Measurements from ENCODE around the gene CLIP1. TPM values are rescaled to one million over a fixed set of nuclear protein-coding genes. Genes with fewer than 3 reads are reported as not detected.

CLIP1 gene
- total RNA-seq, 4 donors from 2014 or later, result 48.2 to 134 (median 96.8) TPM

DNA sequence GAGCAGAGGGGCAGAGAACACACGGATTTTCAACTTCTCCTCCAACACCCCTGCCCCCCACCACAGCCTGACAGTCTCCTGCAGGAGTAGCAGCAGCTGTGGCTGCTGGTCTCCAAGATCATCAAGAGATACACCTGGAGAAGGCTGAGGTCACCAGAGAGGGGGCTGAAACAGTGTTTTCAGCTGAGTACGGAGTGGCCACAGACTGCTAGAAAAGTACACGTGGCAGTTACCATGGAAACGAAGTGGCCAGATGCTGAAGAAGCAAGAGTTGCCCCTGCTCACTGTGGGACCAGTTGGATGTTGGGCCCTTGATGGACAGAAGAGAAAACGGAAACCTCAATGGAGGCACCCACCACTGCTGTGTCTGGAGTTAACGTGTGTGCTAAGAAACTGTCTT is 191.7 kb downstream of the CLIP1 start:
- H3K36me3 ChIP-seq, result no peaks in the 10 kb centered on the region

GRCh38 chr12:122228092-122228491 is 194.4 kb downstream of the CLIP1 start:
- Histone ChIP-seq H3K27ac (no peak overlapping the region), H3K36me3 (no peaks in the 10 kb centered on the region), H3K27me3 (no peaks in the 10 kb centered on the region), H3K4me3 (no peak overlapping the region), H3K9me3 (no peaks in the 10 kb centered on the region), H3K4me1 (peaks cover 0 to 10% of the 10 kb centered on the region in 2 donors)
- TF ChIP-seq POLR2A (IDR thresholded peaks at IDR 0.05), result no peak
- TF ChIP-seq, protein P1, sequence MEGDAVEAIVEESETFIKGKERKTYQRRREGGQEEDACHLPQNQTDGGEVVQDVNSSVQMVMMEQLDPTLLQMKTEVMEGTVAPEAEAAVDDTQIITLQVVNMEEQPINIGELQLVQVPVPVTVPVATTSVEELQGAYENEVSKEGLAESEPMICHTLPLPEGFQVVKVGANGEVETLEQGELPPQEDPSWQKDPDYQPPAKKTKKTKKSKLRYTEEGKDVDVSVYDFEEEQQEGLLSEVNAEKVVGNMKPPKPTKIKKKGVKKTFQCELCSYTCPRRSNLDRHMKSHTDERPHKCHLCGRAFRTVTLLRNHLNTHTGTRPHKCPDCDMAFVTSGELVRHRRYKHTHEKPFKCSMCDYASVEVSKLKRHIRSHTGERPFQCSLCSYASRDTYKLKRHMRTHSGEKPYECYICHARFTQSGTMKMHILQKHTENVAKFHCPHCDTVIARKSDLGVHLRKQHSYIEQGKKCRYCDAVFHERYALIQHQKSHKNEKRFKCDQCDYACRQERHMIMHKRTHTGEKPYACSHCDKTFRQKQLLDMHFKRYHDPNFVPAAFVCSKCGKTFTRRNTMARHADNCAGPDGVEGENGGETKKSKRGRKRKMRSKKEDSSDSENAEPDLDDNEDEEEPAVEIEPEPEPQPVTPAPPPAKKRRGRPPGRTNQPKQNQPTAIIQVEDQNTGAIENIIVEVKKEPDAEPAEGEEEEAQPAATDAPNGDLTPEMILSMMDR (IDR thresholded peaks at IDR 0.05), result no peak
- DNase-seq, result no peak
- intact Hi-C loops (cut with DNase I; ENCODE audit: low total_unique reads), result no loop called here

More for the DNA sequence above, 191.7 kb downstream of the CLIP1 start:
- Histone ChIP-seq H3K4me3 (no peak overlapping the region), H3K27ac (no peak overlapping the region), H3K9me3 (no peaks in the 10 kb centered on the region), H3K27me3 (no peaks in the 10 kb centered on the region), H3K4me1 (peaks cover 0 to 6% of the 10 kb centered on the region in 2 donors)
- TF ChIP-seq, protein P1 (IDR thresholded peaks at IDR 0.05), result no peak
- TF ChIP-seq POLR2A (IDR thresholded peaks at IDR 0.05), result no peak
- DNase-seq, result no peak
- intact Hi-C loops (cut with DNase I; ENCODE audit: low total_unique reads), result no loop called here

DNA sequence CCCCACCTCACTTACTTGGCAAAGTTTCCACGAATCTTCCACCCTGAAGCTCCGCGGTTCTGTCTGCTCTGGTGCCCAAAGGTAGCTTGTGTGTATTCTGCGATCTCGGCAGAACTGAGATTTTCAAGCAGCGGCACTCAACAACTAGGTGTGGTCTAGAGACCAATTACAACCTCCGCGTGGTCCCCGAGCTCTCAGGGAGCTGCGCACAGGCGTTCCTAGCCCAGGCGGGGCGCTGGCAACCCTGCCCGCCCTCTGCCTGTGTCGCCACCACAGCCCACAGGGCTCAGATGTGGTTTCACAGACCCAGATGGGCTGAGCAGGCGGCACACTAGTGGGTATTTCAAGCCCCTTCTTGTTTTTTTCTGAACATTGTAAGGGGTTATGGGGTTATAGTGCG is 195.1 kb downstream of the CLIP1 start:
- no peak for DNase-seq
- no peaks in the 10 kb centered on the region for H3K36me3 ChIP-seq
- H3K27me3 ChIP-seq, result no peaks in the 10 kb centered on the region

DNA sequence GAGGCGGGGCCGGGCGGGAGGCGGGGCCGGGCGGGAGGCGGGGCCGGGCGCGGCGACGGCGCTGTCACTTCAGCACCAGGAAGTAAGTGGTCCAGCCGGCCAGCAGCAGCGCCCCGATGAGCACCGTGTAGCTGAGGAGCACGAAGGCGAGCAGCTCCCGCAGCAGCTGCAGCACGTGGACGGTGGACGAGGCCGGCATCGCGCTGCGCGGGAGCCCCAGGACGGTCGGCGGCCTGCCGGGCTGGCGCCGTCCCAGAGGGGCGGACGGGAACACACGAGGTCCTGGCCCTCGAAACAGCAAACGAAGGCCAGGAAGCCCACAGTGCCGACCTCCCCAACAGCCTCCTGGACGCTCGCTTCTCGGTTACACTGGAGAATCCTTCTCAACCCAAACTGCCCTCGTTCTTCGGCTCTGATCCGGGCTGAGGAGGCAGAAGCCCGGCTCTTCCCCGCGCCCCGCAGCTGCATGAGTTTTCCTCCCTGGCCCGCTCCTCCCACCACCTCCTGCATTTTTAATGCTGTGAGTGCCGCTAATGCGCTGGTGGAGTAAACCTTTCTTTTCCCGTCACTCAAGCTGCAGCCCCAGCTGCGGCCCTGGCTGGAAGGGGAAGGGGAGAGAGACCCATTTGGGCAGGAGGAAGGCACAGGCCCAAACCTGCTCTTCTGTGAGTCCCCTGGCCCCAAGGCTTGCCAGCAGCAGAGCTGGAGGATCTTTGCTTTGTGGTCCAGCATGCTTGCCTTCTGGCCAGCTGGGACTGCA is 195.9 kb downstream of the CLIP1 start:
- Histone ChIP-seq H3K4me3 (peak overlapping the region; percentile 10 to 45), H3K4me1 (peaks cover 0 to 13% of the 10 kb centered on the region in 2 donors), H3K36me3 (no peaks in the 10 kb centered on the region), H3K9me3 (no peaks in the 10 kb centered on the region), H3K27me3 (no peaks in the 10 kb centered on the region), H3K27ac (peak overlapping the region in 1 of 2 donors; percentile 53)
- no peak for TF ChIP-seq POLR2A (IDR thresholded peaks at IDR 0.05)
- TF ChIP-seq, protein P1 (IDR thresholded peaks at IDR 0.05), result no peak
- DNase-seq, result peak in 1 of 2 donors; percentile 28
- intact Hi-C loops (cut with DNase I; ENCODE audit: low total_unique reads), result no loop called here

More for the DNA sequence above, 195.1 kb downstream of the CLIP1 start:
- intact Hi-C loops (cut with DNase I; ENCODE audit: low total_unique reads), result no loop called here
- Histone ChIP-seq H3K4me3 (no peak overlapping the region), H3K4me1 (peaks cover 0 to 13% of the 10 kb centered on the region in 2 donors), H3K27ac (no peak overlapping the region), H3K9me3 (no peaks in the 10 kb centered on the region)
- no peak for TF ChIP-seq POLR2A (IDR thresholded peaks at IDR 0.05)
- TF ChIP-seq, protein P1 (IDR thresholded peaks at IDR 0.05), result no peak

GRCh38 chr12:122225683-122226365 is 196.6 kb downstream of the CLIP1 start, which contains the start of gene DIABLO:
Gene DIABLO, minus strand, starts transcription at chr12:122226052. Its CDS starts 38 bp downstream, at chr12:122226014.
- TF ChIP-seq POLR2A (IDR thresholded peaks at IDR 0.05), result peak; percentile 87 to 97
- TF ChIP-seq, protein P1 (IDR thresholded peaks at IDR 0.05), result peak in 1 of 4 experiments; percentile 22
- H3K9me3 ChIP-seq, result no peaks in the 10 kb centered on the region
- intact Hi-C loops (cut with DNase I; ENCODE audit: low total_unique reads), result no loop called here

More at GRCh38 chr12:122225683-122226365, 196.6 kb downstream of the CLIP1 start, which contains the start of gene DIABLO:
- peak; percentile 100 for DNase-seq
- H3K27ac ChIP-seq, result peak within 1 kb of the TSS; percentile 81 to 97
- no peaks in the 10 kb centered on the region for H3K27me3 ChIP-seq
- peak within 1 kb of the TSS; percentile 87 to 98 for H3K4me3 ChIP-seq
- H3K4me1 ChIP-seq, result peaks cover 0 to 13% of the 10 kb centered on the region in 2 donors
- H3K36me3 ChIP-seq, result no peaks in the 10 kb centered on the region

Data from uterus (tissue), 4 donors.